ENCODE data around the gene LGR6. TPM values are rescaled to one million over a fixed set of nuclear protein-coding genes. Genes with fewer than 3 reads are reported as not detected.

The LGR6 gene
- polyA plus RNA-seq, 3 donors, result not detected

- H4K20me1 ChIP-seq (ENCODE audit: insufficient read depth, low read length), result no peaks in the 10 kb centered on the region
- Mint-ChIP-seq H3K9me3 (no peaks in the 10 kb centered on the region), H3K36me3 (no peaks in the 10 kb centered on the region), H3K4me3 (no peak overlapping the region), H3K27me3 (ENCODE audit: low read depth in 3 of 3) (peaks cover 3 to 28% (median 11%) of the 10 kb centered on the region in 3 donors), H3K4me1 (peaks cover 4% of the 10 kb centered on the region), H3K27ac (no peak overlapping the region)
- H3K4me3 ChIP-seq (replicated peaks in 1 of 3; ENCODE audit: low read depth in 2 of 3, low read length in 3 of 3), result no peak overlapping the region
- no peak for TF ChIP-seq CTCF (IDR thresholded peaks at IDR 0.05)
- H3K9me3 ChIP-seq (replicated peaks in 1 of 2; ENCODE audit: control insufficient read depth in 1 of 2, insufficient read depth in 1 of 2, low read length in 2 of 2), result no peaks in the 10 kb centered on the region
- H3K9ac ChIP-seq (ENCODE audit: insufficient read depth, low read length, poor library complexity, severe bottlenecking), result no peak overlapping the region
- H3K27me3 ChIP-seq (ENCODE audit: control insufficient read depth in 2 of 2, insufficient read depth in 2 of 2, low read length in 2 of 2), result peaks cover 0 to 3% of the 10 kb centered on the region in 2 donors
- no peak overlapping the region for H3K4me2 ChIP-seq (replicated peaks; ENCODE audit: extremely low read depth, low read length, poor library complexity, severe bottlenecking)
- DNase-seq, result no peak
- no peaks in the 10 kb centered on the region for H3K36me3 ChIP-seq (replicated peaks in 1 of 2; ENCODE audit: control insufficient read depth in 1 of 2, insufficient read depth in 2 of 2, low read length in 2 of 2)
- intact Hi-C loops (cut with micrococcal nuclease), result no loop called here
- no peak overlapping the region for H2AFZ ChIP-seq (ENCODE audit: insufficient read depth, low read depth, low read length, poor library complexity, severe bottlenecking)
- no peaks in the 10 kb centered on the region for H3K79me2 ChIP-seq (ENCODE audit: insufficient read depth, low read length)
- H3K27ac ChIP-seq (ENCODE audit: low read depth in 1 of 2, low read length in 2 of 2), result no peak overlapping the region
- no peaks in the 10 kb centered on the region for H3K4me1 ChIP-seq (ENCODE audit: control insufficient read depth in 1 of 2, insufficient read depth in 2 of 2, low read length in 2 of 2)
- 59% methylated on average over 7 of the region's 8 CpGs for WGBS (ENCODE audit: insufficient coverage)
Observed at GRCh38 chr1:202254454-202255252, 61.1 kb downstream of the LGR6 start.

GRCh38 chr1:202255343-202255742 lies 61.7 kb downstream of the LGR6 start:
- Mint-ChIP-seq H3K27me3 (ENCODE audit: low read depth in 3 of 3) (peaks cover 4 to 33% (median 11%) of the 10 kb centered on the region in 3 donors), H3K4me3 (no peak overlapping the region), H3K9me3 (no peaks in the 10 kb centered on the region), H3K27ac (no peak overlapping the region), H3K36me3 (no peaks in the 10 kb centered on the region), H3K4me1 (no peaks in the 10 kb centered on the region)
- H4K20me1 ChIP-seq (ENCODE audit: insufficient read depth, low read length), result no peaks in the 10 kb centered on the region
- H3K4me3 ChIP-seq (replicated peaks in 1 of 3; ENCODE audit: low read depth in 2 of 3, low read length in 3 of 3), result no peak overlapping the region
- H3K4me1 ChIP-seq (ENCODE audit: control insufficient read depth in 1 of 2, insufficient read depth in 2 of 2, low read length in 2 of 2), result no peaks in the 10 kb centered on the region
- intact Hi-C loops (cut with micrococcal nuclease), result no loop called here
- H3K27ac ChIP-seq (ENCODE audit: low read depth in 1 of 2, low read length in 2 of 2), result no peak overlapping the region
- WGBS (ENCODE audit: insufficient coverage), result 97% methylated on average over 3 of the region's 7 CpGs
- H2AFZ ChIP-seq (ENCODE audit: insufficient read depth, low read depth, low read length, poor library complexity, severe bottlenecking), result no peak overlapping the region
- H3K27me3 ChIP-seq (ENCODE audit: control insufficient read depth in 2 of 2, insufficient read depth in 2 of 2, low read length in 2 of 2), result peaks cover 0 to 3% of the 10 kb centered on the region in 2 donors
- no peak overlapping the region for H3K9ac ChIP-seq (ENCODE audit: insufficient read depth, low read length, poor library complexity, severe bottlenecking)
- TF ChIP-seq CTCF (IDR thresholded peaks at IDR 0.05), result no peak
- DNase-seq, result no peak
- H3K9me3 ChIP-seq (replicated peaks in 1 of 2; ENCODE audit: control insufficient read depth in 1 of 2, insufficient read depth in 1 of 2, low read length in 2 of 2), result no peaks in the 10 kb centered on the region
- H3K4me2 ChIP-seq (replicated peaks; ENCODE audit: extremely low read depth, low read length, poor library complexity, severe bottlenecking), result no peak overlapping the region
- H3K79me2 ChIP-seq (ENCODE audit: insufficient read depth, low read length), result no peaks in the 10 kb centered on the region
- H3K36me3 ChIP-seq (replicated peaks in 1 of 2; ENCODE audit: control insufficient read depth in 1 of 2, insufficient read depth in 2 of 2, low read length in 2 of 2), result no peaks in the 10 kb centered on the region
